Colonic mucosa (tissue), 4 donors: ENCODE results near the gene ETV3L. TPM values are rescaled to one million over a fixed set of nuclear protein-coding genes. Genes with fewer than 3 reads are reported as not detected.
A peak's percentile ranks its signal among the peaks of the same experiment; 100 is the strongest.

Experiments
- DNase-seq: peaks from one replicate; pipeline ENCODE4 v3.0.0-alpha.2; 2020
- H3K27ac ChIP-seq: fragments of 200-600 bp; one replicate; pipeline ENCODE4 v1.8.0; 2021
- H3K27me3 ChIP-seq: fragments of 200-600 bp; one replicate; pipeline ENCODE4 v1.8.0; 2021
- H3K36me3 ChIP-seq: fragments of 200-600 bp; one replicate; pipeline ENCODE4 v1.8.0; 2021
- H3K4me1 ChIP-seq: fragments of 200-600 bp; one replicate; pipeline ENCODE4 v1.8.0; 2021; ENCODE audit warnings: mild to moderate bottlenecking
- H3K4me3 ChIP-seq: fragments of 200-600 bp; one replicate; pipeline ENCODE4 v1.8.0; 2021
- H3K9ac ChIP-seq, 2 donors: one replicate each; pipeline ENCODE4 v1.7.0; 2013; ENCODE audit warnings: control low read depth in 2 of 2, low read depth in 2 of 2, low read length in 2 of 2
- H3K9me3 ChIP-seq: fragments of 200-600 bp; one replicate; pipeline ENCODE4 v1.8.0; 2021
- CTCF ChIP-seq: fragments of 200-600 bp; IDR thresholded peaks from one replicate; pipeline ENCODE4 v1.8.0; 2022; ENCODE audit warnings: antibody characterized with exemption, mild to moderate bottlenecking
- intact Hi-C: fragments of 100-400 bp; cut with DNase I; formaldehyde crosslinking; loops from one replicate; pipeline ENCODE4 v1.14.1; 2022
- total RNA-seq, 2 donors: library from RNA; stranded (reverse); fragmentation: NEBNext Ultra II Directional in 1 of 2; extraction: Animal tissue kit (Norgen Biotek cat#: 25700) in 1 of 2; gene quantifications; one replicate each; pipeline ENCODE4 v1.2.1, GENCODE V29; 2021
- donor health status: healthy.
- donor health status: DM: no; HTN: no; CAD: no.
- donor health status: DM: no; HTN: no; CAD: no.

ETV3L gene
- total RNA-seq, 2 donors from 2014 or later = not detected

DNA sequence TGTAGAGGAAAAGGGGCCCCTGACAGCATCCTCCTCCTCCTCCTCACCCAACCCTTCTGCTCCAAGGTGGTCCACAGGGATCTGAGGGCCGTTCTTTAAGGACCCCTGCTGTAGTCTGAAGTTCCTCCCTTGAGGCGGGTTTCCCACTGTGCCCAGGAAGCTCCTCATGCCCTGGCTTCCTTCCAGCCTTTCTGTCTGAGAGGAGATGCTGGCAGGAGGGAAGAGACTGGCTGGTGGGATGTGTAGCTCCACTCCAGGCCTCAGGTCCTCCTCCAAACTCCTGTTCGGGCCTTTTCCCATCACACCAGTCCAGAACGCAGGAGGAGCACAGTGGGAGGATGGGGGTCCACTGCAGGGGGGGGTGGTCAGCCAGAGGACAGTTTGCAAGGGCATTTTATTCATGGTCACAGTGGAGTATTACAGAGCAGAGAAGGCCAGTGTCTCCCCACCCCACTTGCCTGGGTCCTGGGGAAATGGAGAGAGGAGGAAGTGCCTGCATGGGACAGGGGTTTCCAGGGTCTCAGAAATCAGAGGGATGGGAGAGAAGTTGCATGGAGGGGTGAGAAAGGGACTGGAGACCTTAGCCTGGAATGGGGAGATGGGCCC lies 7.8 kb downstream of the ETV3L start:
- no peaks in the 10 kb centered on the region for H3K27me3 ChIP-seq
- no peak for TF ChIP-seq CTCF
- H3K27ac ChIP-seq = no peak overlapping the region
- intact Hi-C loops = no loop called here
- H3K9me3 ChIP-seq = no peaks in the 10 kb centered on the region
- no peaks in the 10 kb centered on the region for H3K36me3 ChIP-seq
- no peak for DNase-seq
- H3K9ac ChIP-seq = no peak overlapping the region
- no peak overlapping the region for H3K4me3 ChIP-seq
- no peaks in the 10 kb centered on the region for H3K4me1 ChIP-seq

DNA sequence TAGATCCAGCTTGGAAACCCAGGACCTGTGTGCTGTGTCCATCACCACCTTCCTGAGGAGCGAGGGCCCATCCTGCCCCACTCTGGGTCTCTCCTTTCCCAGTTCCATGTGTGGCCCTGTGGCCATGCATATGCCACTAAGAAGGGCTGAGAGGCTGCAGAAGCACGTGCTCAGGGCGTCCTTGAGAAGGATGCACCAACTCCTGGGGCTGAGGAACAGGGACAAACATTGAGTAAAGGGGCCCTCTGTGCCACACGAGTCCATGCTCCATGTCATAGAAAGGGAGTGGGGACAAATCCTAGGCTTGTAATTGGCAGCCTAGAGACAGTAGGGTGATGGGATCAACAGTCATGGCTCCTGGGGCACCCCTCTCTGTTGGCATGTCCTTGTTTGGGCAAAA lies 8.4 kb downstream of the ETV3L start:
- Histone ChIP-seq H3K4me3 (no peak overlapping the region), H3K36me3 (no peaks in the 10 kb centered on the region), H3K9me3 (no peaks in the 10 kb centered on the region), H3K27ac (no peak overlapping the region), H3K27me3 (no peaks in the 10 kb centered on the region), H3K9ac (no peak overlapping the region), H3K4me1 (no peaks in the 10 kb centered on the region)
- no peak for DNase-seq
- intact Hi-C loops = no loop called here
- no peak for TF ChIP-seq CTCF

DNA sequence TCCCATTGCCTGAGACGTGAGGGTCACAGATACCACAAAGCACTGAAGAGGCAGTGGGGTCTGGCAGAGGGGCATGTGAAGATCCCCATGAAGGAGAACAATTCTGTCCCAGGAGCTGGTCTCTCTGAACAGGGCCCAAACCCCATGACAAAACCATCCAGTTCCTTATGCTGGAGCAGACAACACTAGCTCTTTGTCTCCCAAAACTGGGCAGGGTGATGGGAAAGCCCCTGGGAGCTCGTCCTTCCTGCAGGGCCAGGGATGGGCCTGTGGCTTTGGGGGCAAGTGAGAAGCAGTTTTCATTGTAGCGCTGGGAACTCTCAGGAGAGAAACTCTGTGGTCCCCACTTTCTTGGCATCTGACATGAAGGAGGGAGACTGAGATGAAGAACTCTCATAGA lies 8.8 kb downstream of the ETV3L start:
- intact Hi-C loops = loop anchor here (1.0 kb wide), 1 partner anchor 66 kb away; no protein-coding TSS in a partner anchor
- H3K36me3 ChIP-seq = no peaks in the 10 kb centered on the region
- no peak overlapping the region for H3K4me3 ChIP-seq
- no peak for TF ChIP-seq CTCF
- H3K4me1 ChIP-seq = no peaks in the 10 kb centered on the region
- H3K27me3 ChIP-seq = no peaks in the 10 kb centered on the region
- H3K27ac ChIP-seq = no peak overlapping the region
- no peaks in the 10 kb centered on the region for H3K9me3 ChIP-seq
- DNase-seq = no peak
- H3K9ac ChIP-seq = no peak overlapping the region

- no peak overlapping the region for H3K9ac ChIP-seq
- H3K9me3 ChIP-seq = no peaks in the 10 kb centered on the region
- peak; percentile 89 for DNase-seq
- H3K36me3 ChIP-seq = no peaks in the 10 kb centered on the region
- intact Hi-C loops = loop anchor here (1.0 kb wide), 1 partner anchor 66 kb away; no protein-coding TSS in a partner anchor
- no peak overlapping the region for H3K4me3 ChIP-seq
- no peaks in the 10 kb centered on the region for H3K27me3 ChIP-seq
- no peaks in the 10 kb centered on the region for H3K4me1 ChIP-seq
- no peak overlapping the region for H3K27ac ChIP-seq
- peak; percentile 96 for TF ChIP-seq CTCF
Observed at GRCh38 chr1:157090196-157090647, 9.4 kb downstream of the ETV3L start.

- intact Hi-C loops = loop anchor here (1.0 kb wide), 1 partner anchor 67 kb away; no protein-coding TSS in a partner anchor
- no peak for TF ChIP-seq CTCF
Observed at GRCh38 chr1:157089789-157090188, 9.8 kb downstream of the ETV3L start.

More at GRCh38 chr1:157089789-157090188, 9.8 kb downstream of the ETV3L start:
- Histone ChIP-seq H3K9ac (no peak overlapping the region), H3K27me3 (no peaks in the 10 kb centered on the region), H3K27ac (no peak overlapping the region), H3K4me3 (no peak overlapping the region), H3K36me3 (no peaks in the 10 kb centered on the region), H3K4me1 (no peaks in the 10 kb centered on the region), H3K9me3 (no peaks in the 10 kb centered on the region)
- DNase-seq = no peak
